Upper lobe of right lung (tissue), 1 donor: ENCODE results near the gene RNF213. TPM values are rescaled to one million over a fixed set of nuclear protein-coding genes. Genes with fewer than 3 reads are reported as not detected.
"Not testable (repeated sequence)": the region's sequence is repeated elsewhere in the genome, so short reads cannot be mapped to it uniquely, and the experiment has no call there.

Experiments
- ATAC-seq: fragments of 200-7000 bp; cut with Tn5 transposase; one replicate; pipeline ENCODE4 v1.9.1; 2020; ENCODE audit warnings: mild to moderate bottlenecking, moderate library complexity
- DNase-seq: peaks from one replicate; pipeline ENCODE4 v3.0.0-alpha.2; 2020
- H3K27ac ChIP-seq: fragments of 200-600 bp; one replicate; pipeline ENCODE4 v1.8.0; 2022
- H3K27me3 ChIP-seq: fragments of 200-600 bp; one replicate; pipeline ENCODE4 v1.8.0; 2022; ENCODE audit warnings: mild to moderate bottlenecking
- H3K36me3 ChIP-seq: fragments of 200-600 bp; one replicate; pipeline ENCODE4 v1.8.0; 2022
- H3K4me1 ChIP-seq: fragments of 200-600 bp; one replicate; pipeline ENCODE4 v1.8.0; 2022
- H3K4me3 ChIP-seq: fragments of 200-600 bp; one replicate; pipeline ENCODE4 v1.8.0; 2022; ENCODE audit warnings: mild to moderate bottlenecking
- H3K9me3 ChIP-seq: fragments of 200-600 bp; one replicate; pipeline ENCODE4 v1.8.0; 2022
- intact Hi-C: fragments of 100-400 bp; cut with DNase I; formaldehyde crosslinking; loops from one replicate; pipeline ENCODE4 v1.11.0; 2022
- total RNA-seq: library from RNA; stranded (reverse); fragmentation: NEBNext Ultra II Directional; extraction: Animal tissue kit (Norgen Biotek cat#: 25700); gene quantifications from one replicate; pipeline ENCODE4 v1.2.1, GENCODE V29; 2021
- TF ChIP-seq, protein P1 (sequence below): fragments of 200-600 bp; IDR thresholded peaks from one replicate; pipeline ENCODE4 v1.8.0; 2022; ENCODE audit warnings: antibody characterized with exemption
- donor health status: DM: no; HTN: yes; CAD: no; lungs with severe emphysema.

RNF213 gene
- total RNA-seq, 1 donor from 2014 or later, result 236 TPM

DNA sequence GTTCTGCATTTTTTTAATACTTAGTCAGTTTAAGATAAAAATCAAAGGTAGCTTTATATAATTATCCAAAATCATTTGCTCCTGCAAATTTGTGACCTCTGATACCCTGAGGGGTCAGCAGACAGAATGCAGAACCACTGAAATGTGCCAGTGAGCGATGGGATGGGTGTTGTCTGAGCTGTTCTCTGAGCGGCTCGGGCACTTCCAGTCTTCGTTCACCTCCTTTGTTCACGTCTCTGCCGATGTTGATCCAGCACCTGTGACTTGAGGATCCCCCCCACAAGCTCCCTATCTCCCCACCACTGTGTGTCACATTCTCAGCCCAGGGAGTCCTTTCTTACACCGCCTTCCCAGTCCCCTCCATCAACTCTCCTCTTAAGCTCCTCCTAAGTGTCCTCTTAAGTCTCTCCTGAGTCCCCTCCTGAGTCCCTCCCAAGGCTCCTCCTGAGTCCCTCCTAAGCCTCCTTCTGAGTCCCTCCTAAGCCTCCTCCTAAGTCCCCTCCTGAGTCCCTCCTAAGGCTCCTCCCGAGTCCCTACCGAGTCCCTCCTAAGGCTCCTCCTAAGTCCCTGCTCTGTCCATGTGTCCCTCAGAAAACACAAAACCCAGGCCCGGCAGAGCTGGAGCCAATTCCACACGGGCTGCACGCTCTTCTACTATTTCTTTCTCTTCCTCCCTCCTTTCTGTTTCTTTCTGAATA, 47.5 kb downstream of the RNF213 start:
- no peaks in the 10 kb centered on the region for H3K4me1 ChIP-seq
- H3K27me3 ChIP-seq, result no peaks in the 10 kb centered on the region
- no peak overlapping the region for H3K27ac ChIP-seq
- H3K36me3 ChIP-seq, result peaks cover 99% of the 10 kb centered on the region
- no peak overlapping the region for H3K4me3 ChIP-seq
- intact Hi-C loops, result no loop called here
- ATAC-seq, result no peak
- DNase-seq, result peak; percentile 20
- TF ChIP-seq, protein P1, sequence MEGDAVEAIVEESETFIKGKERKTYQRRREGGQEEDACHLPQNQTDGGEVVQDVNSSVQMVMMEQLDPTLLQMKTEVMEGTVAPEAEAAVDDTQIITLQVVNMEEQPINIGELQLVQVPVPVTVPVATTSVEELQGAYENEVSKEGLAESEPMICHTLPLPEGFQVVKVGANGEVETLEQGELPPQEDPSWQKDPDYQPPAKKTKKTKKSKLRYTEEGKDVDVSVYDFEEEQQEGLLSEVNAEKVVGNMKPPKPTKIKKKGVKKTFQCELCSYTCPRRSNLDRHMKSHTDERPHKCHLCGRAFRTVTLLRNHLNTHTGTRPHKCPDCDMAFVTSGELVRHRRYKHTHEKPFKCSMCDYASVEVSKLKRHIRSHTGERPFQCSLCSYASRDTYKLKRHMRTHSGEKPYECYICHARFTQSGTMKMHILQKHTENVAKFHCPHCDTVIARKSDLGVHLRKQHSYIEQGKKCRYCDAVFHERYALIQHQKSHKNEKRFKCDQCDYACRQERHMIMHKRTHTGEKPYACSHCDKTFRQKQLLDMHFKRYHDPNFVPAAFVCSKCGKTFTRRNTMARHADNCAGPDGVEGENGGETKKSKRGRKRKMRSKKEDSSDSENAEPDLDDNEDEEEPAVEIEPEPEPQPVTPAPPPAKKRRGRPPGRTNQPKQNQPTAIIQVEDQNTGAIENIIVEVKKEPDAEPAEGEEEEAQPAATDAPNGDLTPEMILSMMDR, result no peak
- H3K9me3 ChIP-seq, result peaks cover 5% of the 10 kb centered on the region

DNA sequence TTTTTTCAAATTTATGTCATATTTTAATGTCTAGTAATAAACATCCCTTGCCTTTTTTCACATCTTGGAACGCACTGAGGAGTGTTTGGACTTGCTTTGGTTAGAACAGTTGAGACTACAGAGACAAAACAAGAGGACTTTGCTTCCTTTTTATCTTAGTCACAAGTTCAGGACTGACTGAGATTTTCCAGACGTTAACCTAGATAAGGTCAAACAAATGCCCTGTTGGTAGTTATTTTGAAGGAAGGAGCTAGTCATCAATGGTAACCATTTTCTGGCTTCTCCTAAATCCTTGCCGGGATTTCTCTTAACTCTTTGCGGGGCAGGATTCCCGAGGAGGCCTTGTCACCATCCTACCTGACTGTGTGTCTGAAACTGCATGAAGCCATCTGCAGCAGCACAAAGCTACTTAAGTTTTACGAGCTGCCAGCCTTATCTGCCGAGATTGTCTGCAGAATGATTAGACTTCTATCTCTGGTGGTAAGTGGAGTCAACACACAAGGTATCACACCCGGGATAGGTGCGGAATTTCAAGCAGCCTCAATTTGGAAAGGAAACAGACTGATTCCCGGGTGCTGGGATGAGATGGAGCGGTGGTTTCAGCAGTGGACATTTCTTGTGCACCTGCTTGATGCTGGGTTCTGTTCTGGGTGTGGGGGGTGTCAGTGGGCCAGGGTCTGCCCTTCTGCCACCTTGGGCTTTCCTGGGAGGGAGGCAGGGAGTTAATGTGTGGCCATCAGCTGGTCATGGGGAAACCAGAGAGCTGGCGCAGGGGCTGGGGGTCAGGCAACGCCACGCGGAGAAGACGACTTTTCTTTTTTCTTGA, 48.3 kb downstream of the RNF213 start:
- H3K4me3 ChIP-seq, result no peak overlapping the region
- intact Hi-C loops, result no loop called here
- H3K9me3 ChIP-seq, result peaks cover 2% of the 10 kb centered on the region
- DNase-seq (peak; percentile 33), ATAC-seq (no peak)
- TF ChIP-seq, protein P1, result no peak
- no peaks in the 10 kb centered on the region for H3K4me1 ChIP-seq
- peaks cover 93% of the 10 kb centered on the region for H3K36me3 ChIP-seq
- no peak overlapping the region for H3K27ac ChIP-seq
- H3K27me3 ChIP-seq, result no peaks in the 10 kb centered on the region

DNA sequence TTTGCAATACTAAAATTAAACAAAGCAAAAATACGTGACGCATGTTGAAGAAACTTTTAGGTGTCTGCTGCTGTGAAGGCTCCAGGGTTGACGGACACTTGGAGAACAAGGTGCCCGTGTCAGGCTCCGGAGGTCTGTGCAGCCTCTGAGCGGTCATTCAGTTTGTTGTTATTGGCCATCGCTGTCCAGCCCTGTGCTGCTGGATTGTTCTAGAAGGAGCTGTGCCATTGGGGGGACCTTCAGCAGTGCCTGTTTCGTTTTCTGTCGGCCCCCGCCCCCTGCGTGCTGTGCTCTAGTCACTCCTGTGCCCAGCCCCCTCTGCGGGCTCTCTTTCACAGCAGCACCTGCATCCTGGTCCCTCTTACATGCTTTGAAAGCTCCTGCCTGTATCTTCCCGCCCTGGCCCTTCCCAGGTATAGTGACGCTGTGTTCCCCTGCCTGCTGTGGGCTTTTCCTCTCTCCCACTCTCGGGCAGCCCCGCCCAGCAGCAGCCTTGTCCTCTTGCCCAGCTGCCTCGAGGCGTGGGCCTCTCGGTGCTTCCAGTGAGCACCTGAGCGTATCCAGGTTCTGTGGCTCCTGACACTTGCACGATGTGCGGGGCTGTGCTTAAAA, 50.7 kb downstream of the RNF213 start:
- DNase-seq (peak; percentile 44), ATAC-seq (no peak)
- intact Hi-C loops, result no loop called here
- no peaks in the 10 kb centered on the region for H3K27me3 ChIP-seq
- H3K9me3 ChIP-seq, result no peaks in the 10 kb centered on the region
- no peak overlapping the region for H3K4me3 ChIP-seq
- H3K36me3 ChIP-seq, result peaks cover 73% of the 10 kb centered on the region
- no peaks in the 10 kb centered on the region for H3K4me1 ChIP-seq
- TF ChIP-seq, protein P1, result no peak
- no peak overlapping the region for H3K27ac ChIP-seq

DNA sequence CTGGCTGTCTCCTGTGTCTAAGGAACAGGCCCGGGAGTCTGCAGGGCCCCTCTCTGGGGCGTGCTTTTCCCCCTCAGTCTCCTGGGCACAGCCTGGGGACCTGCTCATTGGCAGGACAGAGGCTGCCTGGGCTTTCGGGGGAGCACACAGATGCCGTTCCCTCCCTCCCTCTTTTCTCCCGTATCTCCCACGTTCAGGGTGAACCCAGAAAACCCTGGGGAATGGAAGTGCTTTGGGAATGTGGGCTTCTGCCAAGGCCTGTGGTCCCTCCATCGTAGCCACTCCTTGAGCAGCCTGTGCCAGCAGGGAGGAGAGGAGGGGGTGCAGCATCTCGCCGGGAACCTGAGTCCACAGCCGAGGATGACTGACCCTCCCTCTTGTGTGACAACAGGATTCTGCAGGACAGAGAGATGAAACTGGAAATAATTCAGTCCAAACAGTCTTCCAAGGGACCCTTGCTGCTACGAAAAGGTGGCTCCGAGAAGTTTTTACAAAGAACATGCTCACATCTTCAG, 52.0 kb downstream of the RNF213 start:
- no peaks in the 10 kb centered on the region for H3K9me3 ChIP-seq
- ATAC-seq (no peak), DNase-seq (peak; percentile 26)
- intact Hi-C loops, result no loop called here
- no peaks in the 10 kb centered on the region for H3K27me3 ChIP-seq
- TF ChIP-seq, protein P1, result no peak
- H3K27ac ChIP-seq, result no peak overlapping the region
- H3K4me3 ChIP-seq, result no peak overlapping the region
- H3K36me3 ChIP-seq, result peaks cover 73% of the 10 kb centered on the region
- H3K4me1 ChIP-seq, result no peaks in the 10 kb centered on the region

DNA sequence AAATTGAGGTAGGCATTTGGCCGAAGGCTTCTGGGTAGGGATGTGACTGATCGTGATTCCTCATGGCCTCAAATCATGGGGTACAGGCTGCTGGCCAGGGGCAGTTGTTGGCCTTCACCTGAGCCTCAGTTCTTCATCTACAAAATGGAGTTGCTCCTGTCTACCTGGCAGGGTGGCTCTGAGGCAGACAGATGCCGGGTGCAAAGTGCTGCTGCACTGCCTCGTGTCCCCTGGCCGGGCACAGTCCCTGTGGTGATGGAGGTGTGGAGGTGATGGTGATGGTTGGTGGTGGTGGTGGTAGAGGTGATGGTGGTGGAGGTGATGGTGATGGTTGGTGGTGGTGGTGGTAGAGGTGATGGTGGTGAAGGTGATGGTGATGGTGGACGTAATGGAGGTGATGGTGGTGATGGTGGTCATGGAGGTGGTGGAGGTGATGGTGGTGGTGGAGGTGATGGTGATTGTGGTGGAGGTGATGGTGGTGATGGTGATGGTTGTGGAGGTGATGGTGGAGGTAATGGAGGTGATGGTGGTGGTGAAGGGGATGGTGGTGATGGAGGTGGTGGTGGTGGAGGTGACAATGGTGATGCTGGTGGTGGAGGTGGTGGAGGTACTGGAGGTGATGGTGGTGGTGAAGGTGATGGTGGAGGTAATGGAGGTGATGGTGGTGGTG, 52.6 kb downstream of the RNF213 start:
- DNase-seq, result peak; percentile 44
- TF ChIP-seq, protein P1, result no peak
- no peak for ATAC-seq
- Histone ChIP-seq H3K4me1 (no peaks in the 10 kb centered on the region), H3K9me3 (no peaks in the 10 kb centered on the region), H3K27ac (no peak overlapping the region), H3K27me3 (no peaks in the 10 kb centered on the region), H3K4me3 (no peak overlapping the region), H3K36me3 (peaks cover 73% of the 10 kb centered on the region)
- intact Hi-C loops, result no loop called here

DNA sequence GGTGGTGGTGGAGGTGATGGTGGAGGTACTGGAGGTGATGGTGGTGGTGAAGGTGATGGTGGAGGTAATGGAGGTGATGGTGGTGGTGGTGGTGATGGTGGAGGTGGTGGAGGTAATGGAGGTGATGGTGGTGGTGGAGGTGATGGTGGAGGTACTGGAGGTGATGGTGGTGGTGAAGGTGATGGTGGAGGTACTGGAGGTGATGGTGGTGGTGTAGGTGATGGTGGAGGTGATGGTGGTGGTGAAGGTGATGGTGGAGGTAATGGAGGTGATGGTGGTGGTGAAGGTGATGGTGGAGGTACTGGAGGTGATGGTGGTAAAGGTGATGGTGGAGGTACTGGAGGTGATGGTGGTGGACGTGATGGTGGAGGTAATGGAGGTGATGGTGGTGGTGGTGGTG, 53.3 kb downstream of the RNF213 start:
- H3K4me3 ChIP-seq, H3K27me3 ChIP-seq, DNase-seq, H3K4me1 ChIP-seq, H3K9me3 ChIP-seq, ATAC-seq, H3K27ac ChIP-seq, intact Hi-C loops: not testable (repeated sequence)
- H3K36me3 ChIP-seq, result peaks cover 73% of the 10 kb centered on the region
